HG03469 (cell line): ENCODE data around the gene FAS.

Source experiments
- ATAC-seq: cut with Tn5 transposase; IDR thresholded peaks from one replicate; pipeline ENCODE4 v1.9.1; 2021; ENCODE audit warnings: mild to moderate bottlenecking, moderate library complexity, moderate number of reproducible peaks; ENCODE audit not compliant: unreplicated experiment

Gene FAS

DNA sequence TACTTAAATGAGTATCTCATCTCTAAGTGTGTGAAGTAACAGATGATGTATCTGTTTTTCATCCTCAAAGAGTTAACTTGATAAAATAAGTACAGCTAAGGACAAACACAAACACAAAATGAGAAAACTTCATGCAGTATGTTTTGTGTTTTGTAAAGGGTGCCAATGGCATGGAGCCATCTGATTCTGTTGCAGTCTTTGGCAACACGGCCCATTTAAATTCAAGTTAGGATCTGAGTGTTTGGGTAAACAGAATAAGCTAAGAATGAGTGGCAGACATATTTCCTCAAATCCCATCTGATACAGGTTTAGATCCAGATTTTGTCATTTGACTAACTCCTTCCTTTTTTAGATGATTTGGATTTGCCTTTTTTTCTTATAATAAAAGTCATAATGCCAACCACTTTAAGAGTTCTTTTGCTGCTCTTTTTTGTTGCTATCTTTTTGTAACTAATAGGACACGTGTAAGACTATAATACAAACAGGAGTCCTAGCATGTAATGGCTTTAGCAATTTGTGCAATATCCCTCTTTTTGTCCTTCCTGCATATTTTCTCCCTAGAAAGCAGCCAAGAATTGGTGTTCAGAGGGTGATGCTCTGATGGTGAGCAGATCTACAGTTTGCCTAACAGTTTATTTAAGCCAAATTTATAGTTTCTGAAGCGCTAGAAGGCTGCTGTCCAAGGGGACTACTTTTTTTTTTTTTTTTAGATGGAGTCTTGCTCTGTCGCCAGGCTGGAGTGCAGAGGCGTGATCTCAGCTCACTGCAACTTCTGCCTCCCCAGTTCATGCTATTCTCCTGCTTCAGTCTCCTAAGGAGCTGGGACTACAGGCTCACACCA is 19.2 kb upstream of the FAS start:
- ATAC-seq, result no peak

DNA sequence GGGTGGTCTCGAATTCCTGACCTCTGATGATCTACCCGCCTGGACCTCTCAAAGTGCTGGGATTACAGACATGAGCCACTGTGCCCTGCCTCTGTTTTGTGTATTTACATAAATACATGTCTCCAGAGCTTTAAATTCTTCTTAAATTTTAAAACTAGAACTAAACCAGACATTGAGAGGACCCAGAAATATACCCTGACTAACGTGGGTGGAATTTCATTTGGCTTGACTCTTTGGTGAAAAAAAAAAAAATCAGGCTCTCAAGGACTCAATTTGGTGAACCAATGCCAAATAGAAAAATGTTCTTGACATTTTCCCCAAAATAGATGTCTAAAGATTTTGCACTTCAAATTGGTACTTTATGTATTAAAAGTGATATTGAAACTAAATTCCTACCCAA is 16.6 kb upstream of the FAS start:
- ATAC-seq, result no peak

DNA sequence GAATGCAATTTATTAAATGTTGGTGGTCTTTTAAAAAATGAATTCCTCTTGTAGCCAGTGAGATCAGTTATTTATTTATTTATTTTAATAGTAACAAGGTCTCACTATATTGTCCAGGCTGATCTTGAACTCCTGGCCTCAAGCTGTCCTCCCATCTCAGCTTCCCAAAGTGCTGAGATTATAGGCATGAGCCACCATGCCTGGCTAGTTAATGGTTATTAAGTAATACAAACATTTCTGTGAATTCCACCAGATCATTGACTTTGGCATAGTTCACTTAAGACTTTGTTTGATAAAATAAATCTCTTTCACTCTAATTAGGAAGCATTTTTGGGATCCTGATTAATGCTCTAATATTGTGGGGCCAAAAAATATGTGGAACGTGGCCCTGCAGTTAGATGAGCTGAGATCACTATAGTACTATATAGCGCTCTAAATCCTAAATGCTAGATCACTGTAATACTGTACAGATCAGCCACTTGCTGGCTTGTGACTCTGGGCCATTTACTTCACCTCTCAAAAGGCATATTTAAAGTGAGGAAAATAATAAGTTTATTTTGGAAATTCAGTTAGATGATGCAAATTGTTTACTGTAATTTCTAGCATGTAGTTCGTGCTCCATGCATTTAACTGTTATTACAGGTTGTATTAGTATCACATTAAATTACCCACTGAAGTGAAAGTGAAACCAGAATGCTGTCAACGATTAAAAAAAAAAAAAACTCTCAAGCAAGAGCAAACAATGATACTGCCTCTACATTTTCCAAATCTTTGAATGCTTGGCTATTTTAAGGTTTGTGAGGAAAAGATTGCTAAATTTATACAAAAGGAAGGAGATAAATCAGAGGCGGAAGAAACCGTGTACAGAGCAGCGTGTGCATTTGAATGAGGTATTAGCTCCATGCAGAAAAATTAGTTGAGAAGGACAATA is 15.9 kb upstream of the FAS start:
- ATAC-seq, result no peak

DNA sequence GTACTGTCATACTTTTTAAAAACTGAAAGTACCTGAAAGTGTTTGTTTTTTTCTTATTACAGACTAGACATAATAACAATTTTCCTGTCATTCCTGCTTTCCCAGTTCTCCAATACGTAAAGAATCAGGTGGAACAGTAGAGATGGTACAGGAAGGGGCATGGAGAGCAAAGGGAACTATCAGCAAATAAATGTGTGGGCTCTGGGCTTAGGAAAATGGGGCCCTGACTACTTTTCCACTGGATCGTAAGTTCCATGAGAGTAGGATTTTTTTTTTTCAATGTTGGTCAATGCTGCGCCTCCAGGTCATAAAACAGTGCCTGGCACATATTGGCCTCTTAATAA is 15.2 kb upstream of the FAS start:
- ATAC-seq, result no peak

DNA sequence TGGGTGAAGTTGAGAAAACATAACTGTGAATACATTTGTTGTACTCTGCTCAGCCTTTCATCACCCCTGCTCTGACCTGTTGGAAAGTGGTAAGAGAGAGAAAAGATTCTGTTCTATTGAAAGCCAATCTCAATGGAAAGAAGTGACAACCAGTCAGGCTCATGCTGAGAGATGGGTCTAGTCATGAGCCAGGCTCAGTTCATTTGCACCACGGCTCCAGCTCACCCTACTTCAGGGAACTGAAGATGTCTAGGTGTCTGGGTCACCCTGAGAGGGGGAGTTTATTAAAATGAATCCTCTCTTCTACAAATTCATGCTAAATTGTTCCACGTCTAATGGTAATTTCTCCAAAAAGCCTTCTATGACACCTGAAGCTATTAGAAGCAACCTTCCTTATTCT is 12.1 kb upstream of the FAS start:
- no peak for ATAC-seq

DNA sequence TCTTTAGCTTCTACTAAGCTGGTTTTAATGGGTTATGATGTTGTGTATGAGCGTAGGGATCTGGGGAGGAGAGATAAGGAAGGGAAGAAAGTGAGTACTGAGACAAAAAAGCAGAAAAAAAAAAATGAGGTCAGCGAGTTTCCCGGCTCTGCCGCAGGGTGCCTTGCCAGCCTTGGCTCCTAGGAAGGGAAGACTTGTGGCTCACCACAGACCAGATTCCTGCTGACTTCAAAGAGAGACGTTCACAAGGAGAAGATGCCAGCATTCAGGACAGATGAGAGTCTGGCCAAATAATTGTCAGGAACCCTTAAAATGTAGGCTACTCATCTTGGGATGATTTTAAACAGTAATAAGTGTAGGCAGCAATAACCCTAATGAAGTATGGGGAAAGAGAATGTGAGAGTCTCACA is 11.4 kb upstream of the FAS start:
- ATAC-seq, result no peak

DNA sequence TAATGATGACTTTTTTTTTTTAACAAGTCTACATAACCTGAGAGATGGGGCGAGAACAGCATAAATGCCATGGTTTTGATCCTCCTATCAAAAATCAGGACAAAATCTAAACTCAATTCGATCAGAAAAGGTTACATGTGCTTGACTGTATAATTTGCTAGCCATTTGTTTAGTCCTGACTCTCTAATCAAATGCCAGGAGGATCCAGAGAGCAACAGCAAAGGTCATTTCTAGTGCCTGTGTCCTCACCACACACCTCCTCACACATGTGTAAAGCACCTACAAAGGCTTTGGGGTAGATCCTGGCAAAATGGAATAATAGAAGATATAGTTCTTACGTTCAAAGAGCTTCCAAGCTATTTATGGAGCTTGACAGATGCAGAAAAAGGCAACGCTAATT is 11.0 kb upstream of the FAS start:
- no peak for ATAC-seq

DNA sequence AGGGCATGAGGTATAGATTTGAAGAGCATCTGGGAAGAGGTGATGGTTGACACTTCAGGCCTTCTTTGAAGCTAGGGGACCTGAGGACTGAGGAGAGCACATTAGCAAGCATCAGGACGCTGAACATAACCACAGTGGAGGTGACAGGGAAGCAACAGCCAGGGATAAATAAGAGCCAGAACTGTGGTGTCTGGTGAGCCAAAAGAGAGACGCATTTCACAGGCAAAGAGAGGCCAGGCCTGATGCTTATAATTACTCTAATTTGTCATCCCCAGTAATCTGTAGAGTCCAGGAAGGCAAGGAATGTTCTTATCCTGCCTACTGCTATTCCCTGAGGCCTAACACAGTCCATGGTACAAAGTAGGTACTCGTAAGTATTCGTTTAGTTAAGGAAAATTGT is 10.4 kb upstream of the FAS start:
- no peak for ATAC-seq

DNA sequence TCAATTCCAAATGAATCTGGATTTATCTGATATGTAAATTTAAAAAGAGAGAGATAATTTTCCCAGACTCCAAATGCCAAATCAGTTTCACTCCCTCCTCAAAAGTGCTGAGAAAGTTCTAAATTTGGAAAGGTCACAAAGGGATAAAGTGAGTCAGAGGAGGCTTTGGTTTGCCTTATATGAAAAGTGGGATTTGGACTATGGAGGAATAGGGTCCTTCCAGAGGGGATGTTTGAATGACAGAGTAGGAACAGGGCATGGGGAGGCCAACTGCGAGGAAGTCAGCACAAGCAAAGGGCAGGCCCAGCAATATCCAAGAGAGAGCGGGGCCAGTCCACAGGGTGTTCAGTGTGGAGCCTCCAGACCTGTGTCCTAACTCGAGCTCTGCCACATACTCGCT is 9.8 kb upstream of the FAS start:
- no peak for ATAC-seq

DNA sequence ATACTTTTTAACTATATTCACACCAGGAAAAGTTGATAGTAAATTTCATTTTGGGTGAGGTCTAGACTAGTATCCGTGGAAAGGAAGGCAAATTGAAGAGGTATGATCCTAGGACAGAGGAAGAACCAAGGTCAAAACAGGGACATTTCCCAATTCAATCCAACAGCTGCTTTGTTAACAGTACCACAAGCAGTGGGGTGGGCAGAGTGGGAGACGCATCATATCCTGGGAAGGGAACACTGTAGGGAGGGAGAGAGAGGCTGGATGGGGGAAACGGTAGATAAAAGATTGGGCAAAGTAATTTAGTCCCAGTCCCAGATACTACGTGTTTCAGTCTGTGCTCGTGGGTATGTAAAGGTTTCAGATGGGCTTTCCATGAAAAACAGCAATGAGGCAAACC is 9.2 kb upstream of the FAS start:
- ATAC-seq, result no peak

DNA sequence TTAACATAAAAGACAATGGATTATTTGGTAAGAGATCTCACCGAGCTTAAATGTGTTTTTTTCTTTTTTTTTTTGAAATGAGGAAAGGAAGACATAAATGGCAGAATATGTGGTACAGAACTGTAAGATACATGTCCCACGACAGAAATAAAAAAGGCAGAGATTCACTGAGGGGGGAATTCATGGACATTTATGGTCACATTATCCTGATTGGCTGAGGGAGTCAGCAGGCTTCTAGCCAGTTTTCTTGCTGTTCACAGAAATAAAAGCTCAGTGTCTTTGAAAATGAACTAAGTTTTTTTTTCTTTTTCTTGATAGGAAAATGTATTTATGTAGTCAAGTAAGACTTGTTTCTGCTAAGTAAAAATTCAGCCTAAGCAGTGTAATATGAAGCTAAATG is 8.2 kb upstream of the FAS start:
- ATAC-seq, result no peak

DNA sequence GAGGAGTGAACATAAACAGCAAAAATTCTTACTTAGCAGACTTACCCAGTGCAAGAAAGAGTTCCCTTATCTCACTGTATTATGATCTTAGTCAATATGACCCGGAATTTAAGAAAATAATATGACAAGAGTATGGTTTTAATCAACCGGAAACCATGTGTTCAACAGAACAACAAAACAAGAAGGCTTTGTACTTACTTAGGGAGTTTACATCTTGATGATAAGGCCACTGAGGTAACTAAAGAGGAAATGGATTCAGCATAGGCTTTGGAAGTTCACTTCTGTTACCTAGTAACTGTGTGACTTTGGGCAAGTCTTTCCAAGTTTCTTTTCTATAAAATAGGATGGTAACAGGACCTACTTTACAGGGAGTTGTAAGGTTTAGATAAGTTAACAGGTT is 7.4 kb upstream of the FAS start:
- no peak for ATAC-seq

DNA sequence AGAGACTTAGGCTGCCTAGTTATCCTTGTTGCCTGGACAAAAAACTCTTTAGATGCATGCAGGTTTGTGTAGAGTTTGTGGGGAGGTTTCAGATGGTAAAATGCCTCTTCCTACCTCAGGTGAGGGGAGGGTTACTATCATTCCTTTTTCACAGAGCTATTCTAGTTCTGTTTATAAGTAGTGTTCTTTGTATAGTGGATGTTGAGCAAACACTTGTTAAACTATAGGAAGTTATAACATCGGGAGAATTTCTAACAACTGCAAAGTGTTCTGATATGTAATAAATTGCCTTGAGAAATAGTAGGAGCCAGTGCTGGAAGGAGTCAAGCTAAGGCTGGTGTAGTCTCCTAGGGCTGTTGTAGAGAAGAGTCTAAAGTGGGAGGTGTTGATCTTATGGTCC is 6.7 kb upstream of the FAS start:
- no peak for ATAC-seq

DNA sequence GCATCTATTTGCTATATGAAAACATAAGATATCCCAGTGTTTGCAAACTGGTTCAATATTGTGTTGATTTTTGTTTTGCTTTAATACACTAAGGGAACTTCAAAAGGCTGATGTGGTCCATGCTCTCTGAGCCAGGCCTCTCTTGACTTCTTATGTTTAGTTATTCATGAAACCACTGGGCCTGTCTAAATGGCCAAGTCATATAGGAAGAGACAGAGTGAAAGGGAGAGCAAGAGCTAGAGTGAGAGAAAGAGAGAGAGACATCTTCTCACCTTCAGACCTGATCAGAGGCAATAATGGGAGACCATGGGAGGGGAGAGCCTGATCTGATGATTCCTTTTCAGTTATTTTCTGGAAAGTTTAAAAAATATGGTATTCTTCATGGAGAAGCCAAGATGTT is 6.1 kb upstream of the FAS start:
- no peak for ATAC-seq

DNA sequence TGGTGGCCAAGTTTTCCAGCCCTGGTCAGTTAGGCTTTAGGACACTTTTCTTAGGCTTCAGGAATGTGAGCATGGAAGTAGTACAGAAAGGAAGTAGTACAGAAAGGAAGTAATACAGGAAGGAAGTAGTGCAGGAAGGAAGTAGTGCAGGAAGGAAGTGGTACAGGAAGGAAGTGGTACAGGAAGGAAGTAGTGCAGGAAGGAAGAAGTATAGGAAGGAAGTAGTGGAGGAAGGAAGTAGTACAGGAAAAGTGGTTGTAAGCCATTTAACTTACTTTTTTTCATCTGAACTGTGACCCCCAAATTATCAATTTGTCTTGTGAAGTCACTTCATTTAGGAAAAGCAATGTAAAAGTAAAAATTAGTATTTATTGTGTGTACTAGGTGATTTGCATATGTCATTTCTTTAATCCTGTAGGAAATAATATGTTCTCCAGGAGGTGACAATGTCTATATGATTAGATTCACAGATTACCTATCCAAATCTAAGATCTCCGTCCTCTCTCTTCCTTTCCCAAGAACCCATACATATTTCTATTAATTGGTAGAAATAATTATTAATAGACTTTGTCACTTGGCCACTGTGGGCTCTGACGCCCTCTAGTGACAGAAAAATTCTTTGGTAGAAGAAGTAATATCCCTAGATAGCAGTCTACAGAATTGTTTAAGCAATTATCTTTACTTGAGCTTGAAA is 3.9 kb upstream of the FAS start:
- ATAC-seq, result no peak

DNA sequence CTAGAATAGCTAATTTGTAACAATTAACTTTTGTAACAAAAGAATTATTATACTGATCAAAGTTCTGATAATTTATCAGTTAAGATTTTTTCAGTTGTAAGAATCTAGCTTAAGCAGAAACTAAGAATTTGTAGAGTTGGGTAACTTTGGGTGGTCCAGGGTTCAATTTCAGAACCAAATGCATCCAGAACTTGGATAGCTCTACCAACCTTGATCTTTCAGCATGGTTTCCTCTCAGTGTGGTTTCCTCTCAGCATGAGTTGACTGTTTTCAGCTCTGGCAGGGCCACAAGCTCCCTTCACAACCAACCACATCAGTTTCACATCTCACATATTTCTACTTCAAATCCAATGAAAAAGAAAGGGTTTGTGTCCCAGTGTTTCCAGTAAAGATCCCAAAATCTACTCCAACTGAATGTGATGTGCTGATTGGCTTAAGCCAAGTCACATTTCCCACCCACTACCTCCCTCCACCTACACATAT is 3.3 kb upstream of the FAS start:
- no peak for ATAC-seq

DNA sequence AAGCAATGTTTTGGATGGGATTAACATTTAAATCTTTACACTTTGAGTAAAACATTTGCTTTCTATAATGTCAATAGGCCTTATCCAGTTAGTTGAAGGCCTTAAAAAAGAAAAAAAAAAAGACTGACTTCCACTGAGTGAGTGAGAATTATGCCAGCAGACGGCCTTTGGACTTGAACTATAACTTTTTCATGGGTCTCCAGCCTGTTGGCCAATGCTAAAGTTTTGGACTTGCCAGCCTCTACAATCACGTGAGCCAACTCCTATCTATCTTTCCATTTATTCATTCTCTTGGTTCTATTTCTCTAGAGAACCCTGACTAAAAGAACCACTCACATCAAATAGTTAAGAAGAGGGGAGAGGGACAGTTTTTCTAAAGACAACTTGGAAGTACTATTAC is 2.8 kb upstream of the FAS start:
- ATAC-seq, result no peak

DNA sequence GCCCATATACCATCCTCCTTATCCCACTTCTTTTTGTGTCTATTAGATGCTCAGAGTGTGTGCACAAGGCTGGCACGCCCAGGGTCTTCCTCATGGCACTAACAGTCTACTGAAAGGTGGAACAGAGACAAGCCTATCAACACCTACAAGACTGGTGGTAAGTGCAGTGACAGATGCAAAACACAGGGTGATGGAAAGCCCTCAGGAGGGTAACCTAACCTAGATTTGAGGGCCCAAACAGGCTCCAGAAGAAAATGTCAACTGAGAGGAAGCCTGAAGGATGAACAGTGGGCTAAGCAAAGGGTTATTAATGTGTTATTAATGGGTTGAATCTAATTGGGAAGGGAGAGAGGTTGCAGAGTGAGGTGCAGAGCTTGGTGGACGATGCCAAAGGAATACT is 1.2 kb upstream of the FAS start:
- ATAC-seq, result no peak

DNA sequence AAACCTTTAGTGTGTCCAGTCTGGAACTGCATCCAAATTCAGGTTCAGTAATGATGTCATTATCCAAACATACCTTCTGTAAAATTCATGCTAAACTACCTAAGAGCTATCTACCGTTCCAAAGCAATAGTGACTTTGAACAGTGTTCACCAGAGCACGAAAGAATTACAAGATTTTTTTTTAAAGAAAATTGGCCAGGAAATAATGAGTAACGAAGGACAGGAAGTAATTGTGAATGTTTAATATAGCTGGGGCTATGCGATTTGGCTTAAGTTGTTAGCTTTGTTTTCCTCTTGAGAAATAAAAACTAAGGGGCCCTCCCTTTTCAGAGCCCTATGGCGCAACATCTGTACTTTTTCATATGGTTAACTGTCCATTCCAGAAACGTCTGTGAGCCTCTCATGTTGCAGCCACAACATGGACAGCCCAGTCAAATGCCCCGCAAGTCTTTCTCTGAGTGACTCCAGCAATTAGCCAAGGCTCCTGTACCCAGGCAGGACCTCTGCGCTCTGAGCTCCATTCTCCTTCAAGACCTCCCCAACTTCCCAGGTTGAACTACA is 694 bp upstream of the FAS start:
- no peak for ATAC-seq

DNA sequence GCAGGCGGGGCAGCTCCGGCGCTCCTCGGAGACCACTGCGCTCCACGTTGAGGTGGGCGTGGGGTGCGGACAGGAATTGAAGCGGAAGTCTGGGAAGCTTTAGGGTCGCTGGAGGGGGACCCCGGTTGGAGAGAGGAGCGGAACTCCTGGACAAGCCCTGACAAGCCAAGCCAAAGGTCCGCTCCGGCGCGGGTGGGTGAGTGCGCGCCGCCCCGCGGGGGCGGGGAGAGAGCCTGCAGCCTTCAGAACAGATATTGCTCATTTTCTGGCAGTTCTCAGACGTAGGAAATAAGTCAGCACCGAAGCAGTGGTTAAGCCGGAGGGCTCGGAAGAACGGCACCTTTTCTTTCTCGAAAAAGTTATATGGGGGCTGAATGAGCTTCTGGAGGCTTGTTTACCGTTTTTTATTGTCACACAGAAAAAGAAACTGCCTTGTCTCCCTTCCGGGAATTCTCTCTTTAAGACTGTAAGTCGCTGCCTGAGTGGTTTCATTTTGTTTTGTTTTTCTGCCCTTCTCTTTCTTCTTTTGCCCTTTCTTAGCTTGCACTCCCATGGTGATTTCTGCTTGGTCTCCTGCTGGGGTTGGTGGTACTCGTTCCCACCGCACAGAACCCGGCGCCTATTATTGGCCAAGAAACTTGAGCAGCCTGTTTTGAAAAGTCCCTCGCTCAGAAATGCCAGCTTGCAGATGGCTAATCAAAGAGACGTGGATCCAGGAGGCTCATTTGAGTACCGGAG is 732 bp downstream of the FAS start:
- ATAC-seq, result no peak
